Dermis blood vessel endothelial cell (primary cell): Measurements from ENCODE around the gene LYSMD3. TPM values are rescaled to one million over a fixed set of nuclear protein-coding genes. Genes with fewer than 3 reads are reported as not detected.

Experiments
- DNase-seq: peaks from one replicate; pipeline ENCODE4 v3.0.0; 2010
- total RNA-seq: library from RNA; depleted of rRNA; stranded (reverse); fragments of >200 nt; gene quantifications from 2 replicates; pipeline ENCODE4 v1.2.3, GENCODE V29; 2014

The LYSMD3 gene
- total RNA-seq, 1 donor from 2014 or later: 18.7 TPM

DNA sequence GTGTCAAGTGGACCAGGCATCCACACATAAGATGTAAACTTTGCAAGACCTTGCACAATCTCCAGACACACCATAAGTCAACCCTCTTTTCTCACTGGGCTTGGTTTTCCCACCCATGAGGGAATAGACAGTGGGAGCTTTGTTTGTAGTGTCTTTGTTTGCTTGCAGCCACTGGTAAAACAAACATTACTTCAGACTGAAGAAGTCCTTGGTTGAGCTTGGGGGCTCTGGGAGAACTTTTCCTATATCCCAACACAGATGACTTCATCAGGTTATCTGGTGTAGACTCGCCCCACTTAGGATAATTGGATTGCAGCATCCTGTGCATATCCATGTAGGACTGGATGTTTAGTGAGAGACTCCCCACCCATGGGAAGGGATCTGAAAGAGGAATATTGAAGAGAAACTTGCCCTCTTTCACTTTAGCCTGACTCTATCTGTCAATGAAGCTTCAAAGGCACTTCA lies 17.7 kb upstream of the LYSMD3 start:
- no peak for DNase-seq

DNA sequence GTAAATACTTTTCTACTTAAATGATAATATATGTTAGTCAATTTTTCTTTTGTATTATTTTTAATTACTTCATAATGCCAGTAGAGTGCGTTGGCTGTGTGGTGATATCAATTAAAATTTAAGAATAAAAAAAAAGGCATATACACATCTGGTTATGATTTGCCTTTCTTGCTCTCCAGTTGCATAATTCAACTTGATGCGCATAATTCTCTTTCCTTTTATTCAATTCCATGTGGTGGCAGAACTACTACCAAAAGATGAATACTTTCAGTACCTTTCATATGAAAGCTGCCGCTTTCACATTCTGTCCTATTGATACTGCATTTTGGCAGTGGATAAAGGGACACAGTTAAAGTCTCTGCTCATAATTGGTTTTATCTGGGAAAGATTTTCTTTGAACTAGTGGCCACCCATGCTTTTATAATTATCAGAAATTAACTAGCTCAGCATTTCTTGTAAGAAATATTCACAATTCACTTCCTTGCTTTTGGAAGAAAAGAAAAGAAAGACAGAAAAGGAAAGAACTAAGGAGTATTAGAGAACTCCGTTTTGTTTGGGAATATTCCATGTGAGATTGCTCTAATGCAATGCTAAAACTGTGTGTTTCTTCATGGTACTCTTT lies 16.9 kb upstream of the LYSMD3 start:
- DNase-seq: no peak

DNA sequence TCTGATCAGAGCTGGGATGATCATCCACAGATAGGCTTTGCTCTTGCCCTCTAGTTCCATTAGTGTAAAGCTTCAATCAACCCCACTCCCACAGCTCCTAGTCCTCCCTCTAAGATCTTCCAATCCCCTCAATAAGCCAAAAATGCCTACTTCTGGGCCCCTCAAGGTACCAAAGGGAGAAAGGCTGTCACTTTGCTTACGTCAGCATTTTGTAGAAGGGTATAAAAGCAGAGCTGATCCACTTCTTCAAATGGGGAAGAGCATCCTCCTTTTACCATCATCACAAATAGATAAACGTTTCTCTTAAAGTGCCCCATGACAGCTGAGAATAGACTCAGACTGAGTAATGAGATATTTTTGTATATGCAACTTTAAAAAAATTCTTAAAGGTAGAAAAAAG lies 16.1 kb upstream of the LYSMD3 start:
- DNase-seq: no peak

DNA sequence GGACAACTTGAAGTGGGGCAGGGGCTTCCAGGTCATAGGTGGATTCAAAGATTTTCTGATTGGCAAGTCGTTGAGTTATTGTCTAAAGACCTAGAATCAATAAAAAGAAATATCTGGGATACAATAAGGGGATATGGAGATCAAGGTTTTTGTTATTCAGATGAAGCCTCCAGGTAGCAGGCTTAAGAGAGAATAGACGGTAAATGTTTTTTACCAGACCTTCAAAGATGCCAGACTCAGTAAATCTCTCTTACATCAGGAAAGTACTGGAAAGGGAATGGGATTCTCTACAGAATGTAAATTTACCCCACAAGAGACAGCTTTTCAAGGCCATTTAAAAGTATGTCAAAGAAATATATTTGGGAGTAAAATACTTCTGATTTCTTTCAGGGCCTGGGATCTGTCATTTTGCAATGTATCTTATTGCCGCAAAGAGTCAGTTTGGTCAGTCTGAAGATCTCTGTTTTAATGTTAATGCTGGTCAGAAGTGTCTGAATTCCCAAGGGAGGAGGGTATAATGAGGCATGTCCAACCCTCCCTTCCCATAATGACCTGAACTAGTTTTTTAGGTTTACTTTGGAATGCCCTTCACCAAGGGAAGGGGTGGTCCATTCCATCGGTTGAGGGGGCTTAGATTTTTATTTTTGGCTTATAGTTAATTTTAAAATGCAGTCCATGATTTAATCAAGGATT lies 13.6 kb upstream of the LYSMD3 start:
- no peak for DNase-seq

DNA sequence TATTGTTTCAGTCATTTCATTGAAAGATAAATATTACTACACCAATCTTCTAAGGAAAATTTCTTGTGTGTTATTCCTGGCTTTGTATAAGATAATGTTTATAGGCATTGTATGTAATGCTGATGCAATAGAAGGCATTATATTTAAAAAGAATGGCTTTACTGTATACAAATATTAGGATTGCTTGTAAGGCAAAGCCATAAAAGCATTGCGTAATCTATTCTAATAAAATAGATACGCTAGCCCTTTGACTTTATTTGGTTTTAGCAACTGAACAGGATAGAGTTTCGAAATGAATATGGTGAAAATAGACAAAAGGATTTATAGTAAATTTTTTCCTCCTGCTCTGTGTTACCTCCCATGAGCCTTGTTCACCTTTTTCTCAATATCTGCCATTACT lies 5.5 kb upstream of the LYSMD3 start:
- DNase-seq: no peak

DNA sequence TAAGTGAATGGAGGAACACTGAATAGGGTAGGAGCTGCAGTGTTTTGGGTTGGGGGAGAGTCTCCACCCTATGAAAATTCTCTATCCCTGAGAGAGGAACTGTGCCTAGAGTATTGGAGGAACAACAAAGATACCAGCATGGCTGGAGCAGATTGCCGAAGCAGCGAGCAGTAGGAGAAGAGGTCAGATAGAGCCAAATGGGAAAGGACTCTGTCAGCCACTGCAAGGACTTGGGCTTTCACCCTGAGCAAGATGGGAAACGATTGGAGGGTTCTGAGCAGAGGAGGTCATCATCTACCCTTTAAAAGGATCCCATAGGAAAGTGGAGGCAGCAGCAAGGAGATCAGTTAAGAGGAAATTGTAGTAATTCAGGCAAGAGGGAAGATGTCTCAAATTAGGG lies 4.4 kb upstream of the LYSMD3 start:
- DNase-seq: no peak

DNA sequence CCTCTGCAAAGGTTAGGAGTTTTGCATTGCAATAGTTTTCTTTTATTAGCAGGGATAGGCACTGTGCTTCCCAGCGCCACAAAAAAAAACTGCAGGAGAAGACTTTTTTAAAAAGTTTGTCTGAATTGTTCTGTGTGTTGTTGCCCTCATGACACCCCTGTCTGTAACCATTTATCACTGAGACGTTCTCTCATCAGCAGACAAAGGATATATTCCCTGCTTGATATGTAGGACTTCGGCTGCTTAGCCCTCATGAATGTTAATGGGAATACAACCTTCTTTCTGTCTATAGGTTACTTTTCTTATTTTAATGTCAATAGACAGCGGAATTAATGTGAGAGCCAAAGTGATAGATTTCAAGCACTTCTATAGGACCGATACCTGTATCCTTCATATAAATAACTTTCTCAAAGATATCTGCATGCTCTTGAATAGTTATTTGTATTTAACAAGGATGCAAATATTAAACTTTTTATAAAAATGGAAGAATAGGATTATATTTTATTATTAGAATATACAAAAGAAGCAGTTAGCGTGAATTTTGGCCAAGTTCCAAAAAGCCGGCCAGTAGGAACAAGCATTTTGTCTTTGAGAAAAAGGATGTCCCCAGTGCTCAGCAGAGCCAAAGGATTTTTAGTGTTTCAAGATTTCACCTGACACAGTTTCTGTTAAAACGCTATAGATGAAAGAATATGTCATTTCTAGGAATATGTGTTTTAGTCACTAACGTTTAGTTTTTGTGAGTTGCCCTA lies 1.5 kb upstream of the LYSMD3 start:
- DNase-seq: no peak

DNA sequence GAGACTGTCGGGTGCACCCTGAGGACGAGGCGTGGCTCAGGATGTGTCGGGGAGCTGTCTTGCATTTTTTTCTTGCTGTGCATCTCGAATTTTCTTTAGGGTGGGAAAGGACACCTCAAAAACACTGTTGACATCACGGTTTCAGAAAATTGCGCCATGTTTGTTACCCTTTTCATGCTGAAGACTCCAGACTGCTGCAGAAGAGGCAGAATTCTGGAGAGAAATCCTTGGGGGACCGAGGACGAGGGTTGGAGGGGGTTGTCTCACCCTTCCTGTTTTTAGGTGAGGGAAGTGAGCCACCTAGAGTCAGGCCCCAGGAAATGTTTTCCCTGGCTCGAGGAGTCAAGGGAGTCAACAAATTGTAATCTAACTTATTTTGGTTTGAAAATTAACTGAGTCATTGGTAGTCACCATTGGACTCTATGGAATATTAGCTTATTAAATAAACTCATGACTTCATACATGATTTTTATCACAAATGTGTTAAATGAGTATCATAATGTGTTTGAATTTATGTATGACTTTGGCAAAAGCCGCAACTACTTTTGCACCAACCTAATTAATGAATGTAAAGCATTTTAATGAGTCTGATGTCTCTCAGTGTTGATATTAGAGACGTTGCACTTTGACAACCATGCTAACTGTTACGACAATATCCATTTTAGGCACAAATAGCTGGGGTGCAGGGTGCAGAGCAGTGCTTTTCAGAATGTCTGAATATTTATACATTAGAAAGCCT lies 724 bp upstream of the LYSMD3 start:
- peak; percentile 84 for DNase-seq

DNA sequence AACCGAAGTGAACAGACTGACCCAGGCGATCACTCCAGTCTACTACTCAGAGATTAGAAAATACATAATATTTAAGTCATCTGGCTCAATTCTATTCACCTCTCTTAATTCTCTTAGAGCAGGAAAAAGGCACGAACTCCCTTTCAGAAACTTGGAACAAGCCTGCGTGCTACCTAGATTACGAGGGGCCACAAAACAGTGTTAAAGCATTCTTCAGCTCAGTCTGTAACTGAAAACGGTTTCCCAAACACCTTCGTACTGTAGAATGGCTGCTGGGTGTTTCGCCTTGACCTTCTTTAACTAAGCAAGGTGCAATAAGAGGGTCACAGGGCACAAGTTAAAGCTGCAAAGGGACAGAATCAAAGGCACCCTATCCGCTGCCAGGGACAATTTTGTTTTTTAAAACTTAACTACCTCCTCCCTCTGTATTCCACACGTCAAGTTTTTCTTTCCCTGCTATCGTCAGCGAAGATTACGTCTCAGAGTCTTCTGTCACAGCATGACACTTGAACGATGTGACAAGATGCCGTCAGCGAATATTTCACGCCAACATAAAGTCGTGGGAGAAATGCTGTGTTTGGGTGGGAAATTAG lies 687 bp downstream of the LYSMD3 start:
- DNase-seq: peak; percentile 42

DNA sequence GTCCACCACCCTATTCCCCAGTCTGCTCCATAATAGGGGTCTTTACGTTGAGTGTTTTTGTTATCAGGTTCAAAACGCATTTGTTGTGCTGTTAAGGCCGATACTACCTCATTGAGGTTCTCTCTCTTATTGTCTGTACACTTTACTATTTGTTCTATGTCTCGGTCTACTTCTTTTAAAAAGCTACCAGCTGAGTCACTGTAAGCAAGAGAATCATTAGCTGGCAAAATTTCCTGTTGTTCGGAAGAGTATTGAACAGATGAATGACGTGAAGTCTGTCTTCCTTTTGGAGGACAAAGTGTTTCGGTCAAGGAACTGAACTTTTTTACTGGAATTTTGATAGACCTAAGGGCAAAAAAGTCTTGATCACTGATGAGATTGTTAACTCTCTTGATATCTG lies 10.3 kb downstream of the LYSMD3 start:
- peak; percentile 80 for DNase-seq

DNA sequence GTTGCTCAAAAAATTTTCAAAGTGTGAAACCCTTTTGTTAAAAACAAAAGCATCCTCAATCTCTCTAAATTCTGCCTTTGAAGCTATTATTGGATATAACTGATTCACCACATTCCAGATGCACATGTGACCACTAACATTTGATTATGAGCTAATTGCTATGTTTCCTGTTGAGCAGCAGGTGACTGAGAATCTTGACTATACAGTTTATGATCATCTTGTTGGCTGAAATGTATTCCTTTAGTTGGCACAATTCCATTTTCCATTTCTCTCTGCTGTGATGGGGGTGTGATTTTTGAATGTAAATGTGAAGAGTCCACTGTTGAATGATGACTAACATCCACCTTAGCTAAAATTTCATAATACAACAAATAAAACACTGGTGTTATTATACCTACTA lies 10.7 kb downstream of the LYSMD3 start:
- DNase-seq: peak; percentile 88

DNA sequence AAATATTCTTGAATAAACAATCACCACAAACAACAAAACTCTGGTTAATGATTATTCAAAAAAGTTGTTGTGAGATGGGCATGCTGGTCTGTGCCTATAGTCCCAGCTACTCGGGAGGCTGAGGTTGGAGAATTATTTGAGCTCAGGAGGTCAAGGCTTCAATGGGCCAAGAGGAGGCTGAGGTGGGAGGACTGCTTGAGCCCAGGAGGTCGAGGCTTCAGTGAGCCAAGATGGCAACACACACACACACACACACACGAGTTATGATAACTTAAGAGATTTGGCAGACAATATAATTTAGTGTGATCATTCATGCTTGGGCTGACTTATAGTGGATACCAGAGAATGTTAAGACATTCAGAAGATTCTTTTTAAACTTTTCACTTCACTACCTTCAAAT lies 14.9 kb downstream of the LYSMD3 start:
- DNase-seq: no peak

DNA sequence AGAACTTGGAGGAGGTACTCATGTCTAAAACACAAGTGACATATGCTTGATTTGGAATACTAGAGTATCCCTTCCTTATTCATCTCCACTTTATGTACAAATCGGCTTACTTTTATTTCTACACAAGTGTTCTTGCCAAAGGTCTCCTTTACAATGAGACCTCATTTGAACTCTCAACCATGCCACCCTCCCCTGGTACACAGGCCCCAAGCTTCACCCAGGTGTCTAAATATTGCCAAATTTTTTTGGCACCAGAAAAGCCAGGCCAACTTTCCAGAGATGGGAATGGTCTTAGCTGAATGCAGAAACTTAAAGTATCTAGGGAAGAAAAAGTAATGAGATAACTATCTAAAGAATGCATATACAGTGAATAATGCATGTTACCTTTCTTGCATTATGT lies 18.9 kb downstream of the LYSMD3 start:
- no peak for DNase-seq

DNA sequence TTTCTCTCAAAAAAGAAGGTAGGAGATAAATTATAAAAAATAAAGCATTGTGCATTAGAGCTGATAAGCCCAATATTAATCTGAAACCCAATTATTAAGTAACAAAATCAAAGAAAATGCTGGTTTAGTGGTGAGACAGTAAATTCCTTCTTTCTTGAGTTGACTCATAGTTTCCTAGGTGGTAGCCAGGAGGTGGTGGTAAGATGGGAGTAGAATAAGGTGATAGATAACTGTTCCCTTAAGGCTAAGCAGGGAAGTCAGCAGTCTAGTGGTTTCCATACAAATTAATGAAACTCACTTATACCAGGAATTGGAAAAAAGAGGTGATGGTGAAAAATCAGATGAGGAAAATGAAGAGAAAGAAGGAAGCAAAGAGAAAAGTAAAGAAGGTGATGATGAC lies 23.2 kb downstream of the LYSMD3 start:
- no peak for DNase-seq

DNA sequence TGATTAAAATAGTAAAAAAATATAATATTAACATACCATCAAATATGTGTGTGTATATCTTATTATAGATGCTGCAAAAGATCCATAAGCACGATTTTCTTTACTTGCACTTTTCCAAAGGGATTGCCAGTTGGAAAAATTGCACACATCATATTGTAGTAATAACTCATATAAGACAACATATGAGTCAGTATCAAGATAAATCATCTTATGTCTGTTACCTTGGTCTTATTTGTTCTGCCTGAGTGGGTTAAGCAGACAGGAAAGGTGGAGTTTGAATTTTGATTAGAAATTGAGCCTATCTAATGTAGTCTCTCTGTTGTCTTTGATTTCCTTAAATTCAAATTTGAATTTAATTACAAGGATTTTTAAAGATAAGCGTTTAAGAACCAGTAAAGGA lies 24.6 kb downstream of the LYSMD3 start:
- no peak for DNase-seq

DNA sequence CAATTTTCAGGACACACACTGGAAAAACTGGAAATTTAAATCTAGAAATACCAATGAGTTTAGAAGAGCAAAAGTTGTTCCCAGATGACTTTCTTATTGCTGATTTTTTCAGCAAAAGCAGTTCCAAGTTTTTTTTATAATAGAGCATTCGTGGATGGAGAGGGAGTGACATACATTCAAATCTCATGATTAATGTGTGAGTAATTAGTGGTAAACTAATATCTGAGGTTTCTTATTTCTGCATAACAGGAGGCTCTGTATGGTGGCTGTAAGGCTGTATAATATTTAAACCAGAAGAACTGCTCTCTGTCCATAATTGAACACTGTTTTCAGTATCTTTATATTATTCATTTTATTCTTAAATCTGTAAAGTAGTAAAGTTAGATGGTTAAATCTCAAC lies 25.8 kb downstream of the LYSMD3 start:
- DNase-seq: no peak

DNA sequence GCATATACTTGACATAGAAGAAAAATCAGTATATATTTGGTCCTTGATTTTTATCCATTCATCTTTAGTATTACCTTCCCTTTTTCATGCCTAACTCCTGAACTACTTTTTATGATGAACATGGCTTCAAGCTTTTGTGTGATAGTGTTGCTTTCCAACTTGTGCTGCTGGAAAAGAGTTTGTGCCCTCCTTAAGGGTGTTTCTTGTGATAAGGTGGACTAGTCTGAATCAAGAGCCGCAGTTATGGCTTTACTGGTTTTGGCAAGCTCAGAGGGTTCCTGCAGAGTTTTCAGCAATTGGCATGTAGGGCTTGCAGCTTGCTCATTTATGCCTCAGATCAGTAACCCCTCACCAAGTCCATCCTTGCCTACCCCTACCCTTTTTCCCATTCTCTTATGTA lies 34.2 kb downstream of the LYSMD3 start:
- no peak for DNase-seq

DNA sequence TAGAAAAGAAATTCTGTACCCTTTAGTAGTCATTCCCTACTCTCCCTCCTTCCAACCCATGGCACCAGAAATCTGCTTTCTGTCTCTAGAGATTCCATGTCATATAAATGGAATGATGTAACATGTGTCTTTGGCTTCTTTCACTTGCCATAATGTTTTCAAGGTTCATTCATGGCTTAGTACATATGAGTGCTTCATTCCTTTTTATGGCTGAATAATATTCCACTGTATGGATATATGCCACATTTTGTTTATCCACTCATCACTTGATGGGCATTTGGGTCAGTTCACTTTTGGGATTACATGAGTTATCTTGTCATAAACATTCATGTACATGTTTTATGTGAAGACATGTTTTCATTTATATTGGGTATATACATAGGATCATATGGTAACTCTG lies 35.3 kb downstream of the LYSMD3 start:
- no peak for DNase-seq

DNA sequence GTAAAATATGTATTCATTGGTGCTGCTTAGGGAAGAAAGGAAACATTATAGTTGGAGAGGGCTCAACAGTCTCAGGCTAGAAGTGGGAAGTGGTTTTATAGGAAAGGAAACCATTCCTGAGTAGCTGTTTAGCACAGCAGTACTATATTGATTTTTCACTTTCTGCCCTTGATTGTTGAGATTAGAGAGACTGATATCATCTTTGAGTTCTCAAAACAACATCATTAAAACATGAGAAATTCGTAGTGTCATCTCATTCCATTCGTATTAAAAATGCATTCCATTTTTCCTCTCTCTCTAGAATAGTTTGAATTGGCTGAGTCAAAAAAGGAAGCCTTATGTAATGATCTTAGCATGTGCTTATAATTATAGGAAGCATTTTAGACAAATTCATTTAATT lies 40.6 kb downstream of the LYSMD3 start:
- DNase-seq: peak; percentile 39

DNA sequence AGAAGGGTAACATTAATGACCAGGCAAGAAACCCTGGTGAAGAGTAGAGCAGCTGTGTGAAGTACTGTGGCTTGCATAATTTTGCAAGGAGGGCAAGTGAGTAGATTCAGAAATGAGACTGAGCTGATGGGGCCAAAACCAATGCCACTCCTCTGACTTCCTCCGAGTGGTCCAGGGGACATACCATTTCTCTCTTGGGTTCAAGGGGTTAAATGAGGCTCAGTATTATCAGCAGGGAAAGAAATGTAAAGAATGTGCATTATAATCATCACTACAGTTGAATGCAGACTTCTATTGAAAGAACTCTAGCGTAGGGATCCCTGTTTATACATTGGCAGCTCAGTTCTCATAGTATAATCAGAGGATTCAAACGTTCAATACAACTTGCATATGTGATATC lies 44.8 kb downstream of the LYSMD3 start:
- DNase-seq: no peak

DNA sequence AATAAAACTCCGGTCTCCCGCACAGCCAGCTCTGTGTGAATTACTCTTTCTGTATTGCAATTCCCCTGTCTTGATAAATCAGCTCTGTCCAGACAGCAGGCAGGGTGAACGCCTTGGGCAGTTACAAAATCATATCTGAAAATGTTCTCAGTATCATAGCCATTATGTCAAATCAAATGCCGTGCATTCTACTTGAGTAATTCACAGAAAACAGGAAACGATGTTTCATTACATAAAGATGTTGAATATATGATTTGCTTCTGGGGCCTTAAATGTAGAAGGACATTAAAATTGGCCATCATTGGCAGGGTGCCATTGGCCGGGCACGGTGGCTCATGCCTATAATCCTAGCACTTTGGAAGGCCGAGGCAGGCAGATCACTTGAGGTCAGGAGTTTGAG lies 46.2 kb downstream of the LYSMD3 start:
- peak; percentile 79 for DNase-seq

DNA sequence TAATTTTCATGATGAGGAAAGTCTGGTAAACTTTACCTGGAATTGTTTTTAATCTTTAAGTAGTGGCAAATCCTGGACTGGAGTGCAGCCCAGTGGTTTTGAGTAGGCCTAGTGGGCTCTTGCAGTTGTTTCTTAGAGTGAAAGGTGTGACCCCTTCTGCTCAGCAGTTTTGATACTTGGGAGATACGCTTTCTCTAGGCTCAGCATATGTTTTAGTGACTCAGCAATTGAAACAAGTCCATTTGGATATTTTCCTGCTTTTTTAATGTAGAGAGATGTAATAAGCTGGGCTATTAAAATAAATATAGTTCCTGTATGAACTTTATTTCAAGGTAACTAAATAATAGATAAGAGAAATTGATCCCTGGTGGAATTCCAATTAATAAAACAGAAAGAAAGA lies 48.7 kb downstream of the LYSMD3 start:
- DNase-seq: no peak
